Measurements from ENCODE around the gene ADAM30. TPM values are rescaled to one million over a fixed set of nuclear protein-coding genes. Genes with fewer than 3 reads are reported as not detected.

ADAM30 gene
- total and polyA plus RNA-seq, 2 of the 13 experiments (the other 11 are each of a cell fraction or from before 2014, with no cell fraction given) = not detected

DNA sequence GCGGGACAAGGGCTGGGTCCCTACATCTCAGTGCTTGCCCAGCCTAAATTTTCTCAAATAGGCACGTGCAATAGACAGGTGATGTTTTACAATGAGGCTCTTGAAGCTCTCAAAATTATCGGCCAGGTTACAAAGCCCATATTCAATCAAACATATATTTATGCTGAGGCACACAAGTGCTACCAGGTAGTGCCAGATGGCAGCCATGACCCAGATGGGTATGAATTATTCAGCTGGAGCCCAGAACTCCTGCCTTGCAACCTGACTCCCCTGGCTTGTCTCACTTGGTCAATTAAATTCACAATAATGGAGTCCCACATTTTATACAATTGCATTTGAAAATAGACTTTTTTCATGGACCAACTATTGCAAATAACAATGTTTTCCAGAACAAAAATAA is 12.3 kb upstream of the ADAM30 start (continued):
- TF ChIP-seq, protein P1, sequence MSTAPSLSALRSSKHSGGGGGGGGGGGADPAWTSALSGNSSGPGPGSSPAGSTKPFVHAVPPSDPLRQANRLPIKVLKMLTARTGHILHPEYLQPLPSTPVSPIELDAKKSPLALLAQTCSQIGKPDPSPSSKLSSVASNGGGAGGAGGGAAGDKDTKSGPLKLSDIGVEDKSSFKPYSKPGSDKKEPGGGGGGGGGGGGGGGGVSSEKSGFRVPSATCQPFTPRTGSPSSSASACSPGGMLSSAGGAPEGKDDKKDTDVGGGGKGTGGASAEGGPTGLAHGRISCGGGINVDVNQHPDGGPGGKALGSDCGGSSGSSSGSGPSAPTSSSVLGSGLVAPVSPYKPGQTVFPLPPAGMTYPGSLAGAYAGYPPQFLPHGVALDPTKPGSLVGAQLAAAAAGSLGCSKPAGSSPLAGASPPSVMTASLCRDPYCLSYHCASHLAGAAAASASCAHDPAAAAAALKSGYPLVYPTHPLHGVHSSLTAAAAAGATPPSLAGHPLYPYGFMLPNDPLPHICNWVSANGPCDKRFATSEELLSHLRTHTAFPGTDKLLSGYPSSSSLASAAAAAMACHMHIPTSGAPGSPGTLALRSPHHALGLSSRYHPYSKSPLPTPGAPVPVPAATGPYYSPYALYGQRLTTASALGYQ (CRISPR knock-in tag; IDR thresholded peaks at IDR 0.05) = no peak
- TF ChIP-seq HDAC6 (IDR thresholded peaks at IDR 0.05; ENCODE audit: low read depth, low read length) = no peak
- TF ChIP-seq SP140L (CRISPR knock-in tag; IDR thresholded peaks at IDR 0.05; ENCODE audit: borderline replicate concordance) = no peak

DNA sequence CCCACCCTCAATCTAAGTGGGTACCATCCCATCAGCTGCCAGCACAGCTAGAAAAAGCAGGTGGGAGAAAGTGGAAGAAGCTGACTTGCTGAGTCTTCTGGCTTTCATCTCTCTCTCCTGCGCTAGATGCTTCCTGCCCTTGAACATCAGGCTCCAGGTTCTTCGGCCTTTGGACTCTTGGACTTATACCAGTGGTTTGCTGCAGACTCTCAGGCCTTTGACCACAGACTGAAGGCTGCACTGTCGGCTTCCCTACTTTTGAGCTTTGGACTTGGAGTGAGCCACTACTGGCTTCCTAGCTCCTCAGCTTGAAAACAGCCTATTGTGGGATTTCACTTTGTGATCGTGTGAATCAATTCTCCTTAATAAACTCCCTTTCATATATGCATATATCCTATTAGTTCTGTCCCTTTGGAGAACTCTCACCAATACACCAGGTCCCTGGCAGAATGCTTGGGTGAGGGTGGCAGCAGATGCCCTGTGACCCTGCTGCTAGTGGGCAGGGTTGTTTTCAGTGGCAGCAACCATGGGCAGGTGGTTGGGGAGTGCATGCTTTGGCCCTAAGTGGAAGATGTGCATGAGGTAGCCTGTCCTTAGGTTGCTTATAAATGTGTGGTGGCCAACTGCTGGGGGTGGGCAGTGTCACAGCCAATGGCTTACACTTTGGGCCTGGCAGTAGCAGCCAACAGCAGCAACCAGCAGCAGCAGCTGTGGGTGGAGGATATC is 10.8 kb upstream of the ADAM30 start:
- CTCF ChIA-PET (ENCODE audit: low intra/inter-chr PET ratio, low total read pairs) = no interaction called here
- POLR2A ChIA-PET = no interaction called here
- H3K27me3 ChIP-seq (ENCODE audit: control insufficient read depth in 1 of 2, insufficient read depth in 2 of 2, low read length in 2 of 2) = no peaks in the 10 kb centered on the region
- WGBS (ENCODE audit: low lambda C conversion rate) = 0% methylated on average over 1 of the region's 4 CpGs
- peak; percentile 46 for ATAC-seq
- in situ Hi-C loops (cut with HindIII; ENCODE audit: extremely low pct_ligation_motif_present, low pct_unique_long_range_greater_than_20kb) (no loop called here), intact Hi-C loops (cut with micrococcal nuclease; ENCODE audit: unreplicated experiment) (no loop called here)
- H3K4me3 ChIP-seq (replicated peaks in 1 of 3; ENCODE audit: insufficient read depth in 1 of 3, low read depth in 2 of 3, low read length in 3 of 3) = no peak overlapping the region
- H3K9me3 ChIP-seq (ENCODE audit: low read length) = no peaks in the 10 kb centered on the region
- H3K79me2 ChIP-seq (ENCODE audit: insufficient read depth, low read length) = no peaks in the 10 kb centered on the region
- H3K36me3 ChIP-seq (replicated peaks in 1 of 2; ENCODE audit: control insufficient read depth in 1 of 2, insufficient read depth in 2 of 2, low read length in 2 of 2) = no peaks in the 10 kb centered on the region
- no peak overlapping the region for H3K27ac ChIP-seq (ENCODE audit: extremely low read length, insufficient read depth, low read length)
- H2AFZ ChIP-seq (ENCODE audit: low read length) = no peak overlapping the region
- BruUV-seq (replicated peaks) = no TSS peak
- no peak for FAIRE-seq
- H4K20me1 ChIP-seq (ENCODE audit: insufficient read depth, low read length) = no peaks in the 10 kb centered on the region
- DNase-seq (ENCODE audit: low spot score) = no peak
- H3K4me2 ChIP-seq (ENCODE audit: low read depth, low read length) = no peak overlapping the region; the same call in 1 of the 2 replicates
- peaks cover 10% of the 10 kb centered on the region; the same call in 1 of the 2 replicates for H3K4me1 ChIP-seq (ENCODE audit: insufficient read depth, low read length)
- H3K9ac ChIP-seq (ENCODE audit: insufficient read depth, low read depth, low read length) = no peak overlapping the region
- peak; percentile 52; the same call in 1 of the 2 replicates for TF ChIP-seq HNF4G (IDR thresholded peaks at IDR 0.05; ENCODE audit: borderline replicate concordance, low read depth, low read length)
- TF ChIP-seq HNF4G (CRISPR knock-in tag; IDR thresholded peaks at IDR 0.05; ENCODE audit: borderline replicate concordance, low read depth) = no peak
- TF ChIP-seq, protein P2, sequence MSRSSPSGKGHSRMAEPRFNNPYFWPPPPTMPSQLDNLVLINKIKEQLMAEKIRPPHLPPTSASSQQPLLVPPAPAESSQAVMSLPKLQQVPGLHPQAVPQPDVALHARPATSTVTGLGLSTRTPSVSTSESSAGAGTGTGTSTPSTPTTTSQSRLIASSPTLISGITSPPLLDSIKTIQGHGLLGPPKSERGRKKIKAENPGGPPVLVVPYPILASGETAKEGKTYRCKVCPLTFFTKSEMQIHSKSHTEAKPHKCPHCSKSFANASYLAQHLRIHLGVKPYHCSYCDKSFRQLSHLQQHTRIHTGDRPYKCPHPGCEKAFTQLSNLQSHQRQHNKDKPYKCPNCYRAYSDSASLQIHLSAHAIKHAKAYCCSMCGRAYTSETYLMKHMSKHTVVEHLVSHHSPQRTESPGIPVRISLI (CRISPR knock-in tag; IDR thresholded peaks at IDR 0.05; ENCODE audit: borderline replicate concordance) = no peak
- no peak for TF ChIP-seq NFYB (CRISPR knock-in tag; IDR thresholded peaks at IDR 0.05)
- no peak for TF ChIP-seq ZNF10 (CRISPR knock-in tag; IDR thresholded peaks at IDR 0.05; ENCODE audit: borderline replicate concordance, low read depth)
- no peak for TF ChIP-seq ELF4 (CRISPR knock-in tag; IDR thresholded peaks at IDR 0.05; ENCODE audit: borderline replicate concordance)
- TF ChIP-seq HNF4A (CRISPR knock-in tag; IDR thresholded peaks at IDR 0.05) = peak; percentile 75
- TF ChIP-seq ZSCAN25 (CRISPR knock-in tag; IDR thresholded peaks at IDR 0.05) = no peak
- TF ChIP-seq, protein P3, sequence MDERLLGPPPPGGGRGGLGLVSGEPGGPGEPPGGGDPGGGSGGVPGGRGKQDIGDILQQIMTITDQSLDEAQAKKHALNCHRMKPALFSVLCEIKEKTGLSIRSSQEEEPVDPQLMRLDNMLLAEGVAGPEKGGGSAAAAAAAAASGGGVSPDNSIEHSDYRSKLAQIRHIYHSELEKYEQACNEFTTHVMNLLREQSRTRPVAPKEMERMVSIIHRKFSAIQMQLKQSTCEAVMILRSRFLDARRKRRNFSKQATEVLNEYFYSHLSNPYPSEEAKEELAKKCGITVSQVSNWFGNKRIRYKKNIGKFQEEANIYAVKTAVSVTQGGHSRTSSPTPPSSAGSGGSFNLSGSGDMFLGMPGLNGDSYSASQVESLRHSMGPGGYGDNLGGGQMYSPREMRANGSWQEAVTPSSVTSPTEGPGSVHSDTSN (CRISPR knock-in tag; IDR thresholded peaks at IDR 0.05) = no peak
- TF ChIP-seq, protein P4, sequence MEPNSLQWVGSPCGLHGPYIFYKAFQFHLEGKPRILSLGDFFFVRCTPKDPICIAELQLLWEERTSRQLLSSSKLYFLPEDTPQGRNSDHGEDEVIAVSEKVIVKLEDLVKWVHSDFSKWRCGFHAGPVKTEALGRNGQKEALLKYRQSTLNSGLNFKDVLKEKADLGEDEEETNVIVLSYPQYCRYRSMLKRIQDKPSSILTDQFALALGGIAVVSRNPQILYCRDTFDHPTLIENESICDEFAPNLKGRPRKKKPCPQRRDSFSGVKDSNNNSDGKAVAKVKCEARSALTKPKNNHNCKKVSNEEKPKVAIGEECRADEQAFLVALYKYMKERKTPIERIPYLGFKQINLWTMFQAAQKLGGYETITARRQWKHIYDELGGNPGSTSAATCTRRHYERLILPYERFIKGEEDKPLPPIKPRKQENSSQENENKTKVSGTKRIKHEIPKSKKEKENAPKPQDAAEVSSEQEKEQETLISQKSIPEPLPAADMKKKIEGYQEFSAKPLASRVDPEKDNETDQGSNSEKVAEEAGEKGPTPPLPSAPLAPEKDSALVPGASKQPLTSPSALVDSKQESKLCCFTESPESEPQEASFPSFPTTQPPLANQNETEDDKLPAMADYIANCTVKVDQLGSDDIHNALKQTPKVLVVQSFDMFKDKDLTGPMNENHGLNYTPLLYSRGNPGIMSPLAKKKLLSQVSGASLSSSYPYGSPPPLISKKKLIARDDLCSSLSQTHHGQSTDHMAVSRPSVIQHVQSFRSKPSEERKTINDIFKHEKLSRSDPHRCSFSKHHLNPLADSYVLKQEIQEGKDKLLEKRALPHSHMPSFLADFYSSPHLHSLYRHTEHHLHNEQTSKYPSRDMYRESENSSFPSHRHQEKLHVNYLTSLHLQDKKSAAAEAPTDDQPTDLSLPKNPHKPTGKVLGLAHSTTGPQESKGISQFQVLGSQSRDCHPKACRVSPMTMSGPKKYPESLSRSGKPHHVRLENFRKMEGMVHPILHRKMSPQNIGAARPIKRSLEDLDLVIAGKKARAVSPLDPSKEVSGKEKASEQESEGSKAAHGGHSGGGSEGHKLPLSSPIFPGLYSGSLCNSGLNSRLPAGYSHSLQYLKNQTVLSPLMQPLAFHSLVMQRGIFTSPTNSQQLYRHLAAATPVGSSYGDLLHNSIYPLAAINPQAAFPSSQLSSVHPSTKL (CRISPR knock-in tag; IDR thresholded peaks at IDR 0.05) = 0 out of 2 replicates have a peak, but pooled peaks have one; percentile 26
- no peak for TF ChIP-seq KLF6 (CRISPR knock-in tag; IDR thresholded peaks at IDR 0.05)

Measured in HepG2 (cell line).